ENCODE data around the gene ALG14.

The ALG14 gene

DNA sequence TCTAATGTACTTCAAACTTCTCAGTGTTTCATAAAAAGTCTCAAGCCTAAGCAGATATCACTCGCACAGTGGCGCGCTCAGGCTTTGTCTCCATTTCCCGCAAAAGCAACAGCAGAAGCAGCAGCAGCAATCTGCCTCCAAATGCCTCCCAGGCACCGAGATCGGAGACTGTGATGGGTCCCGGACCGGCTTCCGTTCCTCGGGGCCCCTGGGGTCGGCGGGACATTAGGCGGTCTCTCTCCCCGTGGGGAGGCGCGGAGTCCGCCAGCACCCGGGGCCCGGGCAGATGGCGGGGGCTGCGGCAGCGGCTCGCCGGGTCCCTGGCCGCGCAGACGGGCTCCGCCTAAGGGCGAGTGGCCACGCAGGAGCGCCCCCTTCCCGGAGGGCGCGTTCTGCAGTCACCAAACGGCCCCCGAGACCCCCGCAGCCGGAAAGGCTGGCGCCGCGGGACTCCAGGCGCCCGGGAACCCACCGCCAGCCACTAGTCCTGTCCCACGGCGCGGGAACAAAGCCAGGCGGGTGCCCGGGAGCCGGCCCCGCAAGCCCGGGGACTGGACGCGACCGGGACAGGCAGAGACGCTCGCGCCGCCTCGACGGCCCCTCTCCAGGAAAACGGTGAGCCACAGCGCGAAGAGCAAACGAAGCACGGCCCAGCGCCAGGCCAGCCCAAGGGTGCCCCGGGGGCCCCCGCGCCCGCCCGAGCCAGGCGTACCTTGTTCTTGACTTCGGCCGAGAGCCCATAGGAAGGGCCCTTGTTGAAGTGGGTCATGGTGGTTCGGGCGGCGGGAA lies 146.4 kb downstream of the ALG14 start:
- DNase-seq: peak in 1 of 2 donors; percentile 10

DNA sequence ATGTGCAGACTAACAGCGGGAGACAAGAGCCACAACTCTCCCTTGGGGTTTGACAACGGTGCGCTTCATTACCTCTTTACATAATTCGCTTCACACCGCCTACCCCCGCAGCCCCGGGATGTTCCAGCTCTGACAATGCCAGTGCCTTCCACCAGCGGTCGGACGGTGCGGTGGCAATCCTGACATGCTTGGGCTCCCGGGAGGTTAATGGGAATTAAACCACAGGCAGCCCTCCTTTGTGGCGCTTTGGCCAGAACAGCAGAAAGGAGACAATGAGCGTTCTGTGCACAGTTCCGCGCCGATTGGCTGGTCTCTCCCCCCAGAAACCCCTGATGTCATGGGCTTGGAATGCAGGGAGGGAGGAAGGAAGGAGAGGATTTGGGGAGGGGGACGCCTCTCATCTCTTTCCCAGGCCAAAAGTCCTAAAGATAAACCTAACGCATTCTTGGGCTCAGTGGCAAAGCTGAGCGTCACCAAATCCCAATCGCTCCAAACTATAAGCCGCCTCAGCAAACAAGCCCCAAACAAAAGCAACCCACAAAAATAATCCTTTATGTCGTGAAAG lies 147.1 kb downstream of the ALG14 start:
- DNase-seq: peak in 1 of 2 donors; percentile 23

DNA sequence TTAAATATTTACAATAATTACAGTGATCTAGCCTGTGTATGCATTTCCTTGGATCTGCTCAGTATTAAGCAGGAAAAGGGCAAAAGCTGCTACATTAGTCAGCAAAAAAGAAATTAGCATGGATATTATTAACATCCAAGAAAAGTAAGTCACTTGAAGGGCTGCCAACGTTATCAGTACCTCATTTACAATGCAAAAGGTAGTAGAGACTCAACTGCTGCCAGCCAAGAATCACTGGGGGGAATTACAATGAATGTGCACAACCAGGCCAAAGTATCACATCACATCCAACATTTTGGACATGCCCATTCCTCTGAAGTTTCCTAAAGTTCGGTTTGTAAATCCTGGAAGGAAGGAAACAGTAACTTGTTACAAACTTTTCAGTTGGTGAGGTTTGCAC lies 147.7 kb downstream of the ALG14 start:
- DNase-seq: no peak

All from CD4-positive, alpha-beta T cell treated with Interleukin-4 for 1 hour (primary cell).